H9 (cell line): ENCODE data around the gene GNG3. TPM values are rescaled to one million over a fixed set of nuclear protein-coding genes. Genes with fewer than 3 reads are reported as not detected.

Source experiments
- DNase-seq: peaks from one replicate; pipeline ENCODE4 v3.0.0-alpha.2; 2017
- H2AFZ ChIP-seq: one replicate; pipeline ENCODE4 v1.6.1; 2013; ENCODE audit warnings: mild to moderate bottlenecking, low read length, control low read depth, moderate library complexity
- H2AK5ac ChIP-seq: 2 replicates; pipeline ENCODE4 v1.6.1; 2013; ENCODE audit warnings: low read length, control low read depth, mixed read lengths; ENCODE audit not compliant: insufficient read length
- H2BK120ac ChIP-seq: one replicate; pipeline ENCODE4 v1.6.1; 2013; ENCODE audit warnings: low read depth, mild to moderate bottlenecking, low read length, control low read depth, inconsistent platforms; ENCODE audit not compliant: poor library complexity, severe bottlenecking
- H2BK12ac ChIP-seq: 2 replicates; pipeline ENCODE4 v1.6.1; 2013; ENCODE audit warnings: low read length, control low read depth, mixed read lengths, low read depth; ENCODE audit not compliant: insufficient read length
- H2BK15ac ChIP-seq: 2 replicates; pipeline ENCODE4 v1.6.1; 2013; ENCODE audit warnings: low read depth, low read length, control low read depth
- H2BK20ac ChIP-seq: one replicate; pipeline ENCODE4 v1.6.1; 2013; ENCODE audit warnings: low read depth, mild to moderate bottlenecking, low read length, control low read depth, inconsistent platforms; ENCODE audit not compliant: poor library complexity, severe bottlenecking
- H2BK5ac ChIP-seq: 2 replicates; pipeline ENCODE4 v1.6.1; 2013; ENCODE audit warnings: low read length, control low read depth, mixed read lengths; ENCODE audit not compliant: insufficient read length
- H3K14ac ChIP-seq: 2 replicates; pipeline ENCODE4 v1.6.1; 2013; ENCODE audit warnings: low read length, control low read depth; ENCODE audit not compliant: insufficient read depth
- H3K18ac ChIP-seq: 2 replicates; pipeline ENCODE4 v1.6.1; 2013; ENCODE audit warnings: low read depth, mild to moderate bottlenecking, mixed read lengths, low read length, control low read depth; ENCODE audit not compliant: insufficient read length
- H3K23ac ChIP-seq: 2 replicates; pipeline ENCODE4 v1.6.1; 2013; ENCODE audit warnings: low read length, control low read depth, mixed read lengths, low read depth; ENCODE audit not compliant: insufficient read length
- H3K23me2 ChIP-seq: 2 replicates; pipeline ENCODE4 v1.6.1; 2013; ENCODE audit warnings: low read depth, mild to moderate bottlenecking, mixed read lengths, low read length, control low read depth; ENCODE audit not compliant: insufficient read length, poor library complexity, severe bottlenecking
- H3K27ac ChIP-seq: 2 replicates; pipeline ENCODE4 v1.5.1; 2013; ENCODE audit warnings: low read length, control low read depth, mixed read lengths, low read depth; ENCODE audit not compliant: insufficient read length
- H3K27me3 ChIP-seq: 2 replicates; pipeline ENCODE4 v1.6.1; 2013; ENCODE audit warnings: low read length, control low read depth, inconsistent platforms; ENCODE audit not compliant: insufficient read depth
- H3K4ac ChIP-seq: 2 replicates; pipeline ENCODE4 v1.6.1; 2013; ENCODE audit warnings: low read depth, mild to moderate bottlenecking, control low read depth, inconsistent platforms, low read length, moderate library complexity
- H3K4me1 ChIP-seq: 2 replicates; pipeline ENCODE4 v1.6.1; 2013; ENCODE audit warnings: low read length, control low read depth, inconsistent platforms; ENCODE audit not compliant: insufficient read depth
- H3K4me2 ChIP-seq: 2 replicates; pipeline ENCODE4 v1.6.1; 2013; ENCODE audit warnings: low read length, control low read depth, mixed read lengths; ENCODE audit not compliant: insufficient read length, insufficient read depth
- H3K56ac ChIP-seq: 2 replicates; pipeline ENCODE4 v1.6.1; 2013; ENCODE audit warnings: low read depth, mild to moderate bottlenecking, mixed read lengths, low read length, control low read depth; ENCODE audit not compliant: insufficient read length
- H3K79me1 ChIP-seq: 2 replicates; pipeline ENCODE4 v1.6.1; 2013; ENCODE audit warnings: low read depth, mild to moderate bottlenecking, moderate library complexity, low read length, control low read depth, inconsistent platforms; ENCODE audit not compliant: insufficient read depth, poor library complexity, severe bottlenecking
- H3K79me2 ChIP-seq: 2 replicates; pipeline ENCODE4 v1.6.1; 2013; ENCODE audit warnings: low read length, control low read depth, inconsistent platforms; ENCODE audit not compliant: insufficient read depth
- H3K9ac ChIP-seq: 2 replicates; pipeline ENCODE4 v1.6.1; 2013; ENCODE audit warnings: low read length, control low read depth, mixed read lengths; ENCODE audit not compliant: insufficient read length; ENCODE audit errors: extremely low read depth
- H3K9me3 ChIP-seq: one replicate; pipeline ENCODE4 v1.6.1; 2013; ENCODE audit warnings: low read depth, low read length, inconsistent platforms; ENCODE audit not compliant: control insufficient read depth
- H3T11ph ChIP-seq: one replicate; pipeline ENCODE4 v1.6.1; 2013; ENCODE audit warnings: mild to moderate bottlenecking, low read length, control low read depth, inconsistent platforms
- H4K20me1 ChIP-seq: one replicate; pipeline ENCODE4 v1.6.1; 2013; ENCODE audit not compliant: control insufficient read depth, insufficient read length, insufficient read depth
- H4K5ac ChIP-seq: 2 replicates; pipeline ENCODE4 v1.6.1; 2013; ENCODE audit warnings: low read depth, mild to moderate bottlenecking, mixed read lengths, low read length, control low read depth; ENCODE audit not compliant: insufficient read length
- H4K8ac ChIP-seq: replicated peaks from 2 replicates; pipeline ENCODE4 v1.6.1; 2013; ENCODE audit warnings: low read length, control low read depth, mixed read lengths, low read depth; ENCODE audit not compliant: insufficient read length
- H4K91ac ChIP-seq: 2 replicates; pipeline ENCODE4 v1.6.1; 2013; ENCODE audit warnings: low read depth, mild to moderate bottlenecking, moderate library complexity, mixed read lengths, low read length, control low read depth; ENCODE audit not compliant: insufficient read length
- H3K27ac Mint-ChIP-seq, 3 experiments: 2 replicates in 2 of 3; 3 replicates in 1 of 3; pipeline ENCODE4 v1.8.0; 2020 to 2021; ENCODE audit warnings: mixed read lengths in 3 of 3, mild to moderate bottlenecking in 1 of 3, moderate library complexity in 1 of 3
- H3K27me3 Mint-ChIP-seq: 2 replicates; pipeline ENCODE4 v1.8.0; 2021; ENCODE audit warnings: low read depth, mild to moderate bottlenecking, moderate library complexity, mixed read lengths
- H3K36me3 Mint-ChIP-seq, 3 experiments: 2 replicates in 2 of 3; 3 replicates in 1 of 3; pipeline ENCODE4 v1.8.0; 2020 to 2021; ENCODE audit warnings: low read depth in 3 of 3, mixed read lengths in 3 of 3; ENCODE audit not compliant: insufficient read depth in 1 of 3
- H3K4me1 Mint-ChIP-seq, 2 experiments: 2 replicates each; pipeline ENCODE4 v1.8.0; 2020; ENCODE audit warnings: mixed read lengths in 2 of 2
- H3K4me3 Mint-ChIP-seq, 2 experiments: 2 replicates in 1 of 2; 3 replicates in 1 of 2; pipeline ENCODE4 v1.8.0; 2020 to 2021; ENCODE audit warnings: mild to moderate bottlenecking in 2 of 2, mixed read lengths in 2 of 2, moderate library complexity in 1 of 2
- H3K9me3 Mint-ChIP-seq, 2 experiments: 2 replicates in 1 of 2; 3 replicates in 1 of 2; pipeline ENCODE4 v1.8.0; 2020; ENCODE audit warnings: mild to moderate bottlenecking in 2 of 2, mixed read lengths in 2 of 2, moderate library complexity in 1 of 2
- WGBS: extraction: QIAGEN DNeasy Blood & Tissue Kit; methylation state at CpG from one replicate; pipeline ENCODE4 v1.1.7; 2013; ENCODE audit warnings: missing lambda C conversion rate, low lambda C conversion rate, mixed read lengths; ENCODE audit not compliant: insufficient read length; ENCODE audit errors: extremely low coverage; 5-methylcytosine and 5-hydroxymethylcytosine counted together
- total RNA-seq: library from RNA; stranded (reverse); gene quantifications from 2 replicates; pipeline ENCODE4 v1.2.1, GENCODE V29; 2021
- TF ChIP-seq, protein P1 (sequence below): fragments of 200-600 bp; sonication (generic); conservative IDR thresholded peaks from 3 replicates; pipeline ENCODE4 v1.8.0; 2021; ENCODE audit warnings: antibody characterized with exemption, mild to moderate bottlenecking

The GNG3 gene
- total RNA-seq, 1 experiment from 2014 or later: 3.2 TPM

DNA sequence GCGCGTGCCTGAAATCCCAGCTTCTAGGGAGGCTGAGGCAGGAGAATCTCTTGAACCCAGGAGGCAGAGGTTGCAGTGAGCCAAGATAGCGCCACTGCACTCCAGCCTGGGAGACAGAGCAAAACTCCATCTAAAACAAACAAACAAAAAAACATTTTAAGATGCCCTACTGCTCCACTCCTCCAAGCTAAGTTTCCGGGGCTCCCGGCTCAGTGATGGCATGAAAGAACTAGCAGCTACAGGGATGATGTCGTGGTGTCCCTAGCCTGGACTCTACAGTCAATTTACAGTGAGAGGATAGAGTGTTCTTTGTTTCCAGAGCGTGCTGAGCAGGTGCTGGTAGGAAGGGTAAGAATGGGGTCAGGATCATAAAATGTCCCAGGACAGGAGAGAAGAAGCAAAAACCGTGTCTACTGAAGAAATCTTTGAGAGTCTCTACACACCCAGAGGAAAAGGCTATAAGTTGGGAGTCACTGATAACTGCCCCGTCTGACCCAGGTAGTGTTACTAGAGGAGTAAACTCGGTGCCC lies 47.7 kb downstream of the GNG3 start:
- DNase-seq: no peak
- Histone ChIP-seq H3K27me3 (no peaks in the 10 kb centered on the region), H2BK12ac (no peak overlapping the region), H3K18ac (no peak overlapping the region), H3K23me2 (peaks cover 3% of the 10 kb centered on the region), H3K79me2 (peaks cover 21% of the 10 kb centered on the region; the same call in 1 of the 2 replicates), H2BK120ac (no peak overlapping the region), H3K79me1 (peaks cover 9% of the 10 kb centered on the region), H4K20me1 (no peaks in the 10 kb centered on the region), H3K4me2 (peak overlapping the region; percentile 38), H3K27ac (no peak overlapping the region), H3T11ph (no peak overlapping the region), H3K9me3 (no peaks in the 10 kb centered on the region), H3K4ac (no peak overlapping the region), H2AK5ac (no peak overlapping the region), H2BK20ac (no peak overlapping the region), H4K91ac (no peak overlapping the region), H3K56ac (no peak overlapping the region), H3K9ac (no peak overlapping the region), H2AFZ (no peak overlapping the region), H3K23ac (no peak overlapping the region), H2BK15ac (no peak overlapping the region), H2BK5ac (no peak overlapping the region), H4K8ac (no peak overlapping the region), H3K14ac (no peak overlapping the region), H3K4me1 (no peaks in the 10 kb centered on the region), H4K5ac (no peak overlapping the region)
- H3K36me3 Mint-ChIP-seq: peaks cover 20 to 32% (median 22%) of the 10 kb centered on the region in 3 experiments
- H3K9me3 Mint-ChIP-seq: no peaks in the 10 kb centered on the region
- H3K4me1 Mint-ChIP-seq: peaks cover 30 to 37% of the 10 kb centered on the region in 2 experiments
- WGBS: no CpG with 5 or more reads among the region's 10 CpGs
- peak overlapping the region in 2 of 3 experiments; percentile 42 to 51; a peak in 4 of 7 replicates for H3K27ac Mint-ChIP-seq
- TF ChIP-seq, protein P1, sequence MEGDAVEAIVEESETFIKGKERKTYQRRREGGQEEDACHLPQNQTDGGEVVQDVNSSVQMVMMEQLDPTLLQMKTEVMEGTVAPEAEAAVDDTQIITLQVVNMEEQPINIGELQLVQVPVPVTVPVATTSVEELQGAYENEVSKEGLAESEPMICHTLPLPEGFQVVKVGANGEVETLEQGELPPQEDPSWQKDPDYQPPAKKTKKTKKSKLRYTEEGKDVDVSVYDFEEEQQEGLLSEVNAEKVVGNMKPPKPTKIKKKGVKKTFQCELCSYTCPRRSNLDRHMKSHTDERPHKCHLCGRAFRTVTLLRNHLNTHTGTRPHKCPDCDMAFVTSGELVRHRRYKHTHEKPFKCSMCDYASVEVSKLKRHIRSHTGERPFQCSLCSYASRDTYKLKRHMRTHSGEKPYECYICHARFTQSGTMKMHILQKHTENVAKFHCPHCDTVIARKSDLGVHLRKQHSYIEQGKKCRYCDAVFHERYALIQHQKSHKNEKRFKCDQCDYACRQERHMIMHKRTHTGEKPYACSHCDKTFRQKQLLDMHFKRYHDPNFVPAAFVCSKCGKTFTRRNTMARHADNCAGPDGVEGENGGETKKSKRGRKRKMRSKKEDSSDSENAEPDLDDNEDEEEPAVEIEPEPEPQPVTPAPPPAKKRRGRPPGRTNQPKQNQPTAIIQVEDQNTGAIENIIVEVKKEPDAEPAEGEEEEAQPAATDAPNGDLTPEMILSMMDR: no peak
- H3K4me3 Mint-ChIP-seq: peak overlapping the region; percentile 13 to 97; a peak in 4 of 5 replicates
- no peaks in the 10 kb centered on the region for H3K27me3 Mint-ChIP-seq
